ENCODE results near the gene SLC36A2.

- TF ChIP-seq CTCF (IDR thresholded peaks at IDR 0.05; ENCODE audit: poor library complexity) = no peak
- TF ChIP-seq EZH2 (IDR thresholded peaks at IDR 0.05; ENCODE audit: borderline replicate concordance) = no peak
Measured at GRCh38 chr5:151281001-151281639, 66.2 kb downstream of the SLC36A2 start.
